DND-41 (cell line): ENCODE measurements around the gene RAB6B.

ENCODE experiments used
- ATAC-seq: fragments of 200-7000 bp; cut with Tn5 transposase; 3 replicates; pipeline ENCODE4 v1.9.1; 2021; ENCODE audit warnings: low read depth; ENCODE audit not compliant: insufficient read depth
- DNase-seq: peaks from one replicate; pipeline ENCODE4 v3.0.0-alpha.2; 2020
- H2AFZ ChIP-seq: 2 replicates; pipeline ENCODE4 v1.6.0; 2012; ENCODE audit warnings: low read depth, low read length
- H3K27ac ChIP-seq: 2 replicates; pipeline ENCODE4 v1.5.1; 2012; ENCODE audit warnings: low read length, inconsistent platforms
- H3K27me3 ChIP-seq: fragments of 200-600 bp; sonication (generic); 2 replicates; pipeline ENCODE4 v1.6.0; 2012; ENCODE audit warnings: low read length, mild to moderate bottlenecking, inconsistent platforms; ENCODE audit not compliant: insufficient read depth, poor library complexity
- H3K36me3 ChIP-seq: 2 replicates; pipeline ENCODE4 v1.5.1; 2012; ENCODE audit warnings: low read length, inconsistent platforms; ENCODE audit not compliant: insufficient read depth
- H3K4me1 ChIP-seq: 2 replicates; pipeline ENCODE4 v1.5.1; 2012; ENCODE audit warnings: mild to moderate bottlenecking, low read length; ENCODE audit not compliant: insufficient read depth
- H3K4me2 ChIP-seq: 2 replicates; pipeline ENCODE4 v1.6.0; 2012; ENCODE audit warnings: mild to moderate bottlenecking, moderate library complexity, low read length, inconsistent platforms; ENCODE audit not compliant: insufficient read depth
- H3K4me3 ChIP-seq, 2 experiments: fragments of 200-600 bp in 1 of 2; shearing (Covaris generic) in 1 of 2; 2 replicates each; pipeline ENCODE4 v1.5.1; 2012 to 2016; ENCODE audit warnings: inconsistent platforms in 2 of 2, low read length in 2 of 2, mild to moderate bottlenecking in 2 of 2, low read depth in 1 of 2, moderate library complexity in 1 of 2
- H3K79me2 ChIP-seq: 2 replicates; pipeline ENCODE4 v1.6.0; 2012; ENCODE audit warnings: low read length, inconsistent platforms; ENCODE audit not compliant: insufficient read depth
- H3K9ac ChIP-seq: 2 replicates; pipeline ENCODE4 v1.6.0; 2012; ENCODE audit warnings: low read depth, mild to moderate bottlenecking, inconsistent platforms, low read length, moderate library complexity
- H3K9me3 ChIP-seq: 2 replicates; pipeline ENCODE4 v1.5.1; 2012; ENCODE audit warnings: low read length, moderate library complexity, mild to moderate bottlenecking, inconsistent platforms; ENCODE audit not compliant: insufficient read depth, severe bottlenecking
- H4K20me1 ChIP-seq: 2 replicates; pipeline ENCODE4 v1.6.0; 2012; ENCODE audit warnings: low read length; ENCODE audit not compliant: insufficient read depth
- EZH2 ChIP-seq: IDR thresholded peaks from 3 replicates; pipeline ENCODE4 v1.6.1; 2012; ENCODE audit warnings: borderline replicate concordance, low read depth, mild to moderate bottlenecking, moderate library complexity, low read length, inconsistent platforms; ENCODE audit not compliant: severe bottlenecking
- TF ChIP-seq, protein P1 (sequence below): IDR thresholded peaks from 2 replicates; pipeline ENCODE4 v1.5.1; 2012; ENCODE audit warnings: borderline replicate concordance, low read length, moderate library complexity, mild to moderate bottlenecking; ENCODE audit not compliant: poor library complexity, severe bottlenecking; ENCODE audit errors: extremely low read depth

Gene RAB6B

DNA sequence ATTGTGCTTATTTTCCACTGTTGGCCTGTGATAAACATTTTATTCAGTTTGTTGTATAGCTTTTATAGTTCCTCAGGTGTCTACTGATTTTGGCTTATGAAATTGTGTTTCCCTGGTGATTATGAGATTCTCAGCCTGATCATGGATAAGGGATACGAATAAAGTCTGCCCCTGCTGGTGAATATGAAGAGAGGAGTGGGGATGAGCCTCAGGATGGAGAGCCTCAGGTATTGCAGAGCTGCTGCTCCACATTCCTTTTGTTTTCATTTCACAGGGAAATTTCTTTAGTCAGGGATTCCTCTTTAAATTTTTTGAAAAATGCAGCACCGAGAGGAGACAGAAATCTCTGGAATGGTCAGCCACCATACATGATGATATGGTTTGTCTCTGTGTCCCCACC lies 14.7 kb upstream of the RAB6B start:
- H3K9ac ChIP-seq, result no peak overlapping the region
- H3K27me3 ChIP-seq, result peaks cover 3% of the 10 kb centered on the region
- H4K20me1 ChIP-seq, result no peaks in the 10 kb centered on the region
- H3K4me3 ChIP-seq, result no peak overlapping the region
- TF ChIP-seq, protein P1, sequence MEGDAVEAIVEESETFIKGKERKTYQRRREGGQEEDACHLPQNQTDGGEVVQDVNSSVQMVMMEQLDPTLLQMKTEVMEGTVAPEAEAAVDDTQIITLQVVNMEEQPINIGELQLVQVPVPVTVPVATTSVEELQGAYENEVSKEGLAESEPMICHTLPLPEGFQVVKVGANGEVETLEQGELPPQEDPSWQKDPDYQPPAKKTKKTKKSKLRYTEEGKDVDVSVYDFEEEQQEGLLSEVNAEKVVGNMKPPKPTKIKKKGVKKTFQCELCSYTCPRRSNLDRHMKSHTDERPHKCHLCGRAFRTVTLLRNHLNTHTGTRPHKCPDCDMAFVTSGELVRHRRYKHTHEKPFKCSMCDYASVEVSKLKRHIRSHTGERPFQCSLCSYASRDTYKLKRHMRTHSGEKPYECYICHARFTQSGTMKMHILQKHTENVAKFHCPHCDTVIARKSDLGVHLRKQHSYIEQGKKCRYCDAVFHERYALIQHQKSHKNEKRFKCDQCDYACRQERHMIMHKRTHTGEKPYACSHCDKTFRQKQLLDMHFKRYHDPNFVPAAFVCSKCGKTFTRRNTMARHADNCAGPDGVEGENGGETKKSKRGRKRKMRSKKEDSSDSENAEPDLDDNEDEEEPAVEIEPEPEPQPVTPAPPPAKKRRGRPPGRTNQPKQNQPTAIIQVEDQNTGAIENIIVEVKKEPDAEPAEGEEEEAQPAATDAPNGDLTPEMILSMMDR, result no peak
- no peak for TF ChIP-seq EZH2
- H2AFZ ChIP-seq, result no peak overlapping the region
- H3K27ac ChIP-seq, result no peak overlapping the region
- no peaks in the 10 kb centered on the region for H3K9me3 ChIP-seq
- no peaks in the 10 kb centered on the region for H3K4me1 ChIP-seq
- H3K4me2 ChIP-seq, result no peak overlapping the region
- no peaks in the 10 kb centered on the region for H3K36me3 ChIP-seq
- H3K79me2 ChIP-seq, result no peaks in the 10 kb centered on the region
- ATAC-seq (no peak), DNase-seq (no peak)

DNA sequence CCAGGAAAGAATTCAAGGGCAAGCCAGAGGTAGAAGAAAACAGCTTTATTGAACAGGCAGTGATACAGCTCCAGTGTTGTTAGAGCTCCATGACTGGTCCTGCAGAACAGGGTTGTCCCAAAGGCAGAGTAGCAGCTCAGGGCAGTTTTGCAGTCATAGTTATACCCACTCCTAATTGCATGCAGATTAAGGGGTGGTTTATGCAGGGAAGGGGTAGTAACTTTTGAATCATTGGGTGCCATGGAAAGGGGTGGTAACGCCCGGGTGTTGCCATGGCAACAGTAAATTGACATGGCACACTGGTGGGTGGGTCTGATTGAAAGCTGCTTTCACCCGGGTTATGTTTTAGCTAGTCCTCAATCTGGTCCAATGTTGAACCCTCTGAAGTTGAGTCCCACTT lies 9.7 kb upstream of the RAB6B start:
- no peak for ATAC-seq
- H3K9me3 ChIP-seq, result no peaks in the 10 kb centered on the region
- H3K27ac ChIP-seq, result no peak overlapping the region
- no peaks in the 10 kb centered on the region for H3K79me2 ChIP-seq
- no peaks in the 10 kb centered on the region for H3K36me3 ChIP-seq
- H4K20me1 ChIP-seq, result no peaks in the 10 kb centered on the region
- H3K4me2 ChIP-seq, result no peak overlapping the region
- TF ChIP-seq, protein P1, result no peak
- TF ChIP-seq EZH2, result no peak
- no peak overlapping the region for H3K9ac ChIP-seq
- no peak overlapping the region for H3K4me3 ChIP-seq
- no peaks in the 10 kb centered on the region for H3K27me3 ChIP-seq
- DNase-seq, result no peak
- no peak overlapping the region for H2AFZ ChIP-seq
- H3K4me1 ChIP-seq, result no peaks in the 10 kb centered on the region

DNA sequence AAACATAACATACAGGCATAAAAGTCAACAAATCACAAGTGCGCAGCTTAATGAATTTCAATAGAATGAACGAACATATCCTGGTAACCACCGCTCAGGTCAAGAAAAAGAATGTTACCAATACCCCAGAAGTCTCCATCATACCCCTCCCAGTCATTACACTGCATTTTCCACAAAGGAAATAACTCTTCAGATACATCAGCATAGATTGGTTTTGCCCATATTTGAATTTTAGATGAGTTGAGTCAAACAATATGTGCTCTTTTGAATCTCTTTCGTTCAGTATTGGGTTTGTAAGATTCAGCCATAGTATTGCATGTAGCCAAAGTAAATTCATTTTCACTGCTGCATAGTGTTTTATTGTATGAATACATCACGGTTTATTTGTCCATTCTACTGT lies 6.2 kb upstream of the RAB6B start:
- Histone ChIP-seq H3K79me2 (no peaks in the 10 kb centered on the region), H3K27ac (no peak overlapping the region), H2AFZ (no peak overlapping the region), H3K9ac (no peak overlapping the region), H4K20me1 (no peaks in the 10 kb centered on the region), H3K4me2 (no peak overlapping the region), H3K27me3 (no peaks in the 10 kb centered on the region), H3K4me3 (no peak overlapping the region), H3K36me3 (no peaks in the 10 kb centered on the region), H3K4me1 (no peaks in the 10 kb centered on the region), H3K9me3 (no peaks in the 10 kb centered on the region)
- TF ChIP-seq, protein P1, result no peak
- TF ChIP-seq EZH2, result no peak
- DNase-seq, result no peak
- ATAC-seq, result no peak

DNA sequence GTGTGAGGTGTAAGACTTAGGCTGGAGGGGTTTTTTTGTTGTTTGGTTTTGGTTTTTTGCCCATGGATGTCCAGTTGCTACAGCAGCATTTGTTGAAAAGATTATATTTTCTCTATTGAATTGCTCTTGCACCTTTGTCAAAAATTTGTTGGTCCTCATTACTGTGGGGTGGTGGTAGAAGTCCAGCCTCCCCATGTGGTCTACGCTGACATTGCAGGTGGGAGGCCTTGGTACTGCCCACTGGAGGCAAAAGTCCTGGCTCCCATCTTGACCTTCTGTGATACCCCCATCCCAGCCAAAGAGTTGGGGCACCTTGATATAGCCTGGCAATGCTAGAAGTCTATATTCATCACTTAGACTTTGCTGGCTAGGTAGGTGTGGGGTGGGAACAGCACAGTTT lies 5.4 kb upstream of the RAB6B start:
- Histone ChIP-seq H3K27me3 (no peaks in the 10 kb centered on the region), H3K4me1 (no peaks in the 10 kb centered on the region), H3K4me3 (no peak overlapping the region), H2AFZ (no peak overlapping the region), H3K27ac (no peak overlapping the region), H3K36me3 (no peaks in the 10 kb centered on the region), H3K9ac (no peak overlapping the region), H3K79me2 (no peaks in the 10 kb centered on the region), H4K20me1 (no peaks in the 10 kb centered on the region), H3K9me3 (no peaks in the 10 kb centered on the region), H3K4me2 (no peak overlapping the region)
- ATAC-seq, result no peak
- no peak for DNase-seq
- TF ChIP-seq EZH2, result no peak
- TF ChIP-seq, protein P1, result peak; percentile 4
